Hepatocyte (in vitro differentiated cells): ENCODE data around the gene TLE6. TPM values are rescaled to one million over a fixed set of nuclear protein-coding genes. Genes with fewer than 3 reads are reported as not detected.

ENCODE experiments used
- DNase-seq: peaks from one replicate; pipeline ENCODE4 v3.0.0-alpha.2; 2016; ENCODE audit warnings: low spot score
- H2AFZ ChIP-seq: fragments of 200-600 bp; sonication (generic); 2 replicates; pipeline ENCODE4 v1.6.0; 2016; ENCODE audit warnings: antibody characterized with exemption, mild to moderate bottlenecking
- H3K27ac ChIP-seq: fragments of 200-600 bp; sonication (generic); 2 replicates; pipeline ENCODE4 v1.5.1; 2016; ENCODE audit warnings: mild to moderate bottlenecking
- H3K27me3 ChIP-seq: fragments of 200-600 bp; sonication (generic); 2 replicates; pipeline ENCODE4 v1.6.1; 2016
- H3K36me3 ChIP-seq: fragments of 200-600 bp; sonication (generic); replicated peaks from 2 replicates; pipeline ENCODE4 v1.5.1; 2016; ENCODE audit warnings: low read depth; ENCODE audit not compliant: insufficient read depth
- H3K4me1 ChIP-seq: fragments of 200-600 bp; sonication (generic); 2 replicates; pipeline ENCODE4 v1.5.1; 2016; ENCODE audit warnings: mild to moderate bottlenecking, moderate library complexity; ENCODE audit not compliant: insufficient read depth
- H3K4me2 ChIP-seq: fragments of 200-600 bp; sonication (generic); 2 replicates; pipeline ENCODE4 v1.6.0; 2016
- H3K4me3 ChIP-seq: fragments of 200-600 bp; sonication (generic); 2 replicates; pipeline ENCODE4 v1.5.1; 2016; ENCODE audit warnings: mild to moderate bottlenecking
- H3K79me2 ChIP-seq: fragments of 200-600 bp; sonication (generic); 2 replicates; pipeline ENCODE4 v1.6.0; 2017; ENCODE audit warnings: mild to moderate bottlenecking
- H3K9me2 ChIP-seq: fragments of 200-600 bp; sonication (generic); replicated peaks from 2 replicates; pipeline ENCODE4 v1.6.0; 2017; ENCODE audit warnings: mild to moderate bottlenecking; ENCODE audit not compliant: insufficient read depth
- H3K9me3 ChIP-seq: fragments of 200-600 bp; sonication (generic); 2 replicates; pipeline ENCODE4 v1.5.1; 2016; ENCODE audit warnings: low read depth, mild to moderate bottlenecking
- H4K20me1 ChIP-seq: fragments of 200-600 bp; sonication (generic); 2 replicates; pipeline ENCODE4 v1.6.0; 2016; ENCODE audit warnings: mild to moderate bottlenecking; ENCODE audit not compliant: insufficient read depth, poor library complexity, severe bottlenecking
- EZH2 ChIP-seq: fragments of 200-600 bp; sonication (generic); IDR thresholded peaks from 2 replicates; pipeline ENCODE4 v1.6.1; 2016; ENCODE audit warnings: antibody characterized with exemption, mild to moderate bottlenecking, borderline replicate concordance
- EZH2phosphoT487 ChIP-seq: fragments of 200-600 bp; sonication (generic); IDR thresholded peaks from one replicate; pipeline ENCODE4 v1.6.1; 2018; ENCODE audit warnings: antibody characterized with exemption, mild to moderate bottlenecking, low read depth, moderate library complexity; ENCODE audit not compliant: unreplicated experiment, severe bottlenecking
- WGBS: methylation state at CpG from one replicate; pipeline ENCODE4 v1.1.6; 2016; ENCODE audit warnings: low lambda C conversion rate; ENCODE audit errors: missing lambda C conversion rate; 5-methylcytosine and 5-hydroxymethylcytosine counted together
- polyA plus RNA-seq: library from polyadenylated mRNA; unstranded; fragments of >200 nt; fragmentation: Nextera tagmentation; extraction: Ambion mirVana; gene quantifications from 2 replicates; pipeline ENCODE4 v1.2.1, GENCODE V29; 2016
- total RNA-seq: library from RNA; depleted of rRNA; stranded (reverse); fragments of >200 nt; gene quantifications from 2 replicates; pipeline ENCODE4 v1.2.3, GENCODE V29; 2014
- TF ChIP-seq, protein P1 (sequence below): fragments of 200-600 bp; sonication (generic); IDR thresholded peaks from 2 replicates; pipeline ENCODE4 v1.5.1; 2016; ENCODE audit warnings: antibody characterized with exemption, mild to moderate bottlenecking; ENCODE audit not compliant: poor library complexity

The TLE6 gene
- total and polyA plus RNA-seq, 2 experiments from 2014 or later: 1.2 to 4.7 TPM

DNA sequence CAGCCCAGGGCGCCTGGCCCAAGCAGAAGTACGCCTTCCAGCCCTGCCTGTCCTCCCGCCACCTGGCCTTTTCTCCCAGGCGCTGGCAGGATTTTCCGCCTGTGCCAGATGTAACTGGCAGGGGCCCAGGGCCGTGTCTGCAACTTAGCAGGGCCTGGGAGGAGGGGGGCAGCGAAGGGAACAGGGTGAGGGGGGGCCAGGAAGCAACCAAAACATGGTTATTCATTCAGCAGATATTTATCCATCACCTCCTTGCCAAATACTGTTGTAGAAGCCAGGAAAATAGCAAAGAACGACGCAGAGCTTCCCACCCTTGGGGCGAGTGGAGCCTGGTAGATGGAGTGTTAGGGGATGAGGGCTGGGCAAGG lies 5.6 kb downstream of the TLE6 start:
- Histone ChIP-seq H3K9me2 (no peaks in the 10 kb centered on the region), H3K79me2 (no peaks in the 10 kb centered on the region), H3K4me1 (peaks cover 33% of the 10 kb centered on the region), H3K27ac (peak overlapping the region; percentile 88), H2AFZ (no peak overlapping the region), H3K9me3 (no peaks in the 10 kb centered on the region), H3K27me3 (no peaks in the 10 kb centered on the region), H4K20me1 (no peaks in the 10 kb centered on the region), H3K4me2 (peak overlapping the region; percentile 92), H3K36me3 (no peaks in the 10 kb centered on the region), H3K4me3 (no peak overlapping the region)
- DNase-seq: peak; percentile 86
- no peak for TF ChIP-seq EZH2phosphoT487
- TF ChIP-seq EZH2: no peak
- TF ChIP-seq, protein P1, sequence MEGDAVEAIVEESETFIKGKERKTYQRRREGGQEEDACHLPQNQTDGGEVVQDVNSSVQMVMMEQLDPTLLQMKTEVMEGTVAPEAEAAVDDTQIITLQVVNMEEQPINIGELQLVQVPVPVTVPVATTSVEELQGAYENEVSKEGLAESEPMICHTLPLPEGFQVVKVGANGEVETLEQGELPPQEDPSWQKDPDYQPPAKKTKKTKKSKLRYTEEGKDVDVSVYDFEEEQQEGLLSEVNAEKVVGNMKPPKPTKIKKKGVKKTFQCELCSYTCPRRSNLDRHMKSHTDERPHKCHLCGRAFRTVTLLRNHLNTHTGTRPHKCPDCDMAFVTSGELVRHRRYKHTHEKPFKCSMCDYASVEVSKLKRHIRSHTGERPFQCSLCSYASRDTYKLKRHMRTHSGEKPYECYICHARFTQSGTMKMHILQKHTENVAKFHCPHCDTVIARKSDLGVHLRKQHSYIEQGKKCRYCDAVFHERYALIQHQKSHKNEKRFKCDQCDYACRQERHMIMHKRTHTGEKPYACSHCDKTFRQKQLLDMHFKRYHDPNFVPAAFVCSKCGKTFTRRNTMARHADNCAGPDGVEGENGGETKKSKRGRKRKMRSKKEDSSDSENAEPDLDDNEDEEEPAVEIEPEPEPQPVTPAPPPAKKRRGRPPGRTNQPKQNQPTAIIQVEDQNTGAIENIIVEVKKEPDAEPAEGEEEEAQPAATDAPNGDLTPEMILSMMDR: no peak
- WGBS: 31% methylated on average over 10 of the region's 10 CpGs

GRCh38 chr19:2983351-2984214 lies 6.2 kb downstream of the TLE6 start:
- 24% methylated on average over 22 of the region's 24 CpGs for WGBS
- H3K27ac ChIP-seq: peak overlapping the region; percentile 88
- no peaks in the 10 kb centered on the region for H3K9me3 ChIP-seq
- H2AFZ ChIP-seq: peak overlapping the region; percentile 75
- no peaks in the 10 kb centered on the region for H3K36me3 ChIP-seq
- TF ChIP-seq EZH2phosphoT487: no peak
- no peak for TF ChIP-seq EZH2
- TF ChIP-seq, protein P1: no peak
- H3K4me3 ChIP-seq: no peak overlapping the region
- no peaks in the 10 kb centered on the region for H3K27me3 ChIP-seq
- no peaks in the 10 kb centered on the region for H3K9me2 ChIP-seq
- DNase-seq: peak; percentile 75
- H3K4me1 ChIP-seq: peaks cover 32% of the 10 kb centered on the region
- no peaks in the 10 kb centered on the region for H4K20me1 ChIP-seq
- peak overlapping the region; percentile 92 for H3K4me2 ChIP-seq
- H3K79me2 ChIP-seq: no peaks in the 10 kb centered on the region

GRCh38 chr19:2984215-2984528 lies 6.8 kb downstream of the TLE6 start:
- WGBS: 3% methylated on average over 14 of the region's 14 CpGs
- TF ChIP-seq, protein P1: no peak
- TF ChIP-seq EZH2phosphoT487: no peak
- no peak for TF ChIP-seq EZH2
- DNase-seq: no peak
- Histone ChIP-seq H4K20me1 (no peaks in the 10 kb centered on the region), H3K4me3 (no peak overlapping the region), H3K4me2 (peak overlapping the region; percentile 92), H3K9me2 (no peaks in the 10 kb centered on the region), H3K27ac (peak overlapping the region; percentile 88), H3K9me3 (no peaks in the 10 kb centered on the region), H2AFZ (peak overlapping the region; percentile 75), H3K36me3 (no peaks in the 10 kb centered on the region), H3K79me2 (no peaks in the 10 kb centered on the region), H3K4me1 (peaks cover 32% of the 10 kb centered on the region), H3K27me3 (no peaks in the 10 kb centered on the region)
